ENCODE measurements around the gene LAMC2.
"Not testable (repeated sequence)": the region's sequence is repeated elsewhere in the genome, so short reads cannot be mapped to it uniquely, and the experiment has no call there.

The LAMC2 gene

GRCh38 chr1:183185941-183186490, at the start of gene LAMC2:
LAMC2 (plus strand) TSS chr1:183186264; CDS start chr1:183186353, 89 bp downstream.
- peak; percentile 52 for DNase-seq

DNA sequence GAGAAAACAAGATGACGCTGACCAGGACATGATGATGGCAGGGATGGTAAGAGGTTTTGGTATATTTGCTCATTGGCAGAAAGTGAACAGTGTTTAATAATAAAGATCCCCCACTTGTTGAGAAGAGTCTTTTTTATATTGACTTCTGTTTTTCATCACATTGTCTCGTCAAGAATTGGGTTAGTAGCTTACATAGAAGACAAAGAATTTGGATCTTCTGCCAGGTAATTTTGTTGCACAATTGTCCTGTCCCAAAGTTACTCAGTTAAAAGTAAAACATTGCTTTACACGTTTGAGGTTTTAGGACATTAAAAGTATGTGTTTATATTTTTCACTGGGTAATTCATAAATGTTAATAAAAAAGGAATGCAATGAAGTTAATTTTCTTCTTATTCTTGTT, 48.3 kb upstream of the LAMC2 start:
- no peak for DNase-seq

- DNase-seq, result no peak
Observed at GRCh38 chr1:183138301-183138700, 47.8 kb upstream of the LAMC2 start.

- DNase-seq, result no peak
Observed at GRCh38 chr1:183139281-183139942, 46.7 kb upstream of the LAMC2 start.

DNA sequence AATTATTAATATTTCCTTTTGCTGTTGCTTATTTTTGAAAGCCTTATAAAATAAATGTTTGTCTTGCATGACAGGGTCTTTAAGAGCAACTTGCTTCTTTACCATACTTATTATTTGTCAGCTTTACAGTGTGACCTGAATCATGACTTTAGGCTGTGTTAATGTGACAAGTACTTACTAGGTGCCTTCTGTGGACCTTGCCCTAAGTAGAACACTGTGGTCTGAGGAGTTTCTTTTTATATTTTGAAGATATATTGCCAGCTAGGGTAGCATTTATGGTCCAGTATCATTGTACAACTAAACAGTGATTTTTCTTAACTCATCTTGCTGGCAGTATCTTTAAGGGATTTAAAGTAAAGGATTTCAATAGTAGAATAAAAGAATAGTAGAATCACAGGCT, 45.4 kb upstream of the LAMC2 start:
- no peak for DNase-seq

DNA sequence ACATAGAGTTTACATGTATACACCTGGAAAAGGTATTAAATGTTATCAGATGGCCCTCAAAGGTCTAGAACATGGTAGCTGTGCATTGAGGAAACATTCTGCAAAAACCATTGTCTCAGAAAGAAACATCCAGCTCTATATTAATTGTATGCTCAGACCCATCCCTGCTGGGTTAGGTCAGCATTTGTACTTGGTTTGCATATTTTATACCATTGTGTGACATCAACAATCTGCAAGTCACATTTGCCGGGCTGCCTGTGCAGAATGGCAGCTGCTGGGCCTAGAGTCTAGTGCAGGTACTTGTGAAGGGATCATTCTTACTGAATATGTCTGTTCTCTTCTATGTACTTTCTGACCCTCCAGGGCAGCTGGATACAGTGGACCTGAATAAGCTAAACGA, 43.9 kb upstream of the LAMC2 start:
- no peak for DNase-seq

DNA sequence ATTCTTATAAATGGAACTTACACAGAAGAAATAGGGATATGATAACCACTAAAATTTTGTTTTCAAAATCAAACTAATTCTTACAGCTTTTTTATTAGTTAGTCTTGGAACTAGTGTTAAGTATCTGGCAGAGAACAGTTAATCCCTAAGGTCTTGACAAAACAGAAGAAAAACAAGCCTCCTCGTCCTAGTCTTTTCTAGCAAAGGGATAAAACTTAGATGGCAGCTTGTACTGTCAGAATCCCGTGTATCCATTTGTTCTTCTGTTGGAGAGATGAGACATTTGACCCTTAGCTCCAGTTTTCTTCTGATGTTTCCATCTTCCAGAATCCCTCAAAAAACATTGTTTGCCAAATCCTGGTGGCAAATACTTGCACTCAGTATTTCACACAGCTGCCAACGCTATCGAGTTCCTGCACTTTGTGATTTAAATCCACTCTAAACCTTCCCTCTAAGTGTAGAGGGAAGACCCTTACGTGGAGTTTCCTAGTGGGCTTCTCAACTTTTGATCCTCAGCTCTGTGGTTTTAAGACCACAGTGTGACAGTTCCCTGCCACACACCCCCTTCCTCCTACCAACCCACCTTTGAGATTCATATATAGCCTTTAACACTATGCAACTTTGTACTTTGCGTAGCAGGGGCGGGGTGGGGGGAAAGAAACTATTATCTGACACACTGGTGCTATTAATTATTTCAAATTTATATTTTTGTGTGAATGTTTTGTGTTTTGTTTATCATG, 42.3 kb upstream of the LAMC2 start:
- no peak for DNase-seq

GRCh38 chr1:183144752-183145151, 41.3 kb upstream of the LAMC2 start:
- no peak for DNase-seq

- DNase-seq, result no peak
Observed at GRCh38 chr1:183147735-183148134, 38.3 kb upstream of the LAMC2 start.

DNA sequence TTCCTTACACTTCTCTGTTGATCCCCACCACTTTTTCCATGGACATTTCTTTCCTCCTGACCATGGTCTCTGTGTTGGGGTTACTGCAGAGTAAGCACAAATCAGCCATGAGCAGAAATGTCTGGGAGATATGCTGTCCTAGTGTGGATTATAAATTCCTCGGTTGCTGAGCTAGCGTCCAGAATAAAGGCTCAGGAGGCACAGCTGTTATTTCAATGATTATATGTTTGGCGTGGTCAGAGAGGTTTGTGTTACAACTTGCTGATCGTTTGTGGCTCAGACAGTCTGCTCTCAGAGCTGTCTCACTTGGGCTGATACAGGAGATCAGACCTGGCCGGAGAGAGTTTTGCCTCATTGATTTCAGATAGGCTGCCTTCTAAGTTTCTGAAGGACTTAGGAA, 37.5 kb upstream of the LAMC2 start:
- no peak for DNase-seq

- no peak for DNase-seq
Observed at GRCh38 chr1:183149273-183149672, 36.8 kb upstream of the LAMC2 start.

DNA sequence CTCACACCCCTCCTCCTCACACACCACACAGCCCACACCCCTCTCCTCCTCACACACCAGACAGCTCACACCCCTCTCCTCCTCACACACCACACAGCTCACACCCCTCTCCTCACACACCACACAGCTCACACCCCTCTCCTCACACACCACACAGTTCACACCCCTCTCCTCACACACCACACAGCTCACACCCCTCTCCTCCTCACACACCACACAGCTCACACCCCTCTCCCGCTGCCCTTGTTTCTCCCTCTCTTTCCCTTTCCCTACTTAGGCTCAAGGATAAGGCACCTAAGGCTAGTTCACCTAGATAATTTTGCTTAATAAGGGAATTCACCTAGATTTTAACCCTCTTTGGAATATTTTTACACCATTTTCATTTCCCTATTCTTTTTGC, 36.0 kb upstream of the LAMC2 start:
- not testable (repeated sequence) for DNase-seq

DNA sequence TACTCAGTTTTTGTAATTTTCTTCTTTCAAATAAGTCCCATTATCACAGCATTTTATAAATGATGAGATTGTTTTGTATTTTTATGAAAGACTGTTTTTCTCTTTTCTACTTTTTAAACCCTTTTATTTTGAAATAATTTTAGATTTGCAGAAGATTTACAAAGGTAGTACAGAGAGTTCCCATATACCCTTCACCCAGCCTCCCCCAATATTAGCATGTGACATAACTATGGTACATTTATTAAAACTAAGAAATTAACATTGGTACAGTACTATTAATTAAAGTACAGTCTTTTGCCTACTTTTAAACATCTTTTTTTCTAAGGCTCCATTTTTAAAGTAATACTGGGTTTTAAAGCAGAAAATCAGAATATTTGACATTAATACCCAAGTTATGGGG, 35.6 kb upstream of the LAMC2 start:
- no peak for DNase-seq

- DNase-seq, result no peak
Observed at GRCh38 chr1:183152180-183152579, 33.9 kb upstream of the LAMC2 start.

- no peak for DNase-seq
Observed at GRCh38 chr1:183155939-183156338, 30.1 kb upstream of the LAMC2 start.

DNA sequence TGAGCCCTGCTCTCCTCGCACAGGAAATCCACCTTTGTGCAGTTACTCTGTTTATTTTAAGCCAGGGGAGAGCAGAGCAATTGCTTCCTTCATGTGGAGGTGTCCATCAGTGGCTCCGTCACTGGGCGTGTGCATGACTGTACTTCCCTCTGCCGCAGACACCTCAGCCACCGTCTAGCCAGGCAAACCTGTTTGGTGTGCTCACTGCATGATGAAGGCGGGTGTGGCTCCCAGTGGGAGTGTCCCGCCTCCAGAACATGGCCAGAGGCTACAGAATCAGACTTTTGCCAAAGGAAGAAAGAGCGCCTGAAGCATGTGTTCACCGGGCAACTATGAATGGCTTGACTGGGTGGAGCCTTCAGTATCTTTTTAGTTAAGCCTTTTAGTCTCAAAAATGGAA, 26.1 kb upstream of the LAMC2 start:
- DNase-seq, result no peak

DNA sequence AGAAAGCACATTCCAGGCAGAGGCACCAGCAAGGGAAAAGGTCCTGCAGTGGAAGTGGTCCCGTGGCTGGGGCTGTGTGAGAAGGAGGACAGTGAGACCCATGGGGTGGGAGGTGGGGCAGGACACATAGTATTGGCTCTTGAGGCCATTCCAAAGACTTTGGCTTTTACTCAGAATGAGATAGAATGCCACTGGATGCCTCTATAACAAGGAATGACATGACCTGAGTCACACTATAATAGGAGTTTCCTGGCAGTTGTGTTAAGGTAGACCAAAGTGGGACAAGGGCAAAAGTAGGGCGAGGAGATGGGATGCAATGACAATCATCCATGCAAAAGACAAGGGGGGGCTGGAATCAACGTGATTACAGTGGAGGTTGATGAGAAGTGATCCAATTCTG, 24.7 kb upstream of the LAMC2 start:
- no peak for DNase-seq

DNA sequence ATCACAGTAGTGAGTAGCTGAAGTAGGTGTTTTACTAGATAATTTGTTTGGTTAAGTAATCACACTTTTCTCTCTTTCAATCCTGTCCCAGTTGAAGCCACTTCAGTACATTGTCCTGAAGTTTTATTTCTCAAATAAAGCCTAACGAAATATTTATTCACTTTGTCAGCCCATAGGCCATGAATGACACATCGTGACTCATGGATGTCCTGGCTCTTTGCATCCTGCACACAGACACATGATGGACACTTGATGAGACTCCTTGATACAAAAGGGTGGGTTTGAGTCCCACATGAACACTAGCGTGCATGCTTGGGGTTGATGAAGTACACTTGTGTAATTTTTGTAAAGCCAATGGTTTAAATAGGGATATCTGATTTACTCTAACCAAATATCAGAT, 22.7 kb upstream of the LAMC2 start:
- no peak for DNase-seq

GRCh38 chr1:183164340-183164739, 21.7 kb upstream of the LAMC2 start:
- no peak for DNase-seq

GRCh38 chr1:183164963-183165362, 21.1 kb upstream of the LAMC2 start:
- no peak for DNase-seq

- DNase-seq, result no peak
Observed at GRCh38 chr1:183165456-183165855, 20.6 kb upstream of the LAMC2 start.

DNA sequence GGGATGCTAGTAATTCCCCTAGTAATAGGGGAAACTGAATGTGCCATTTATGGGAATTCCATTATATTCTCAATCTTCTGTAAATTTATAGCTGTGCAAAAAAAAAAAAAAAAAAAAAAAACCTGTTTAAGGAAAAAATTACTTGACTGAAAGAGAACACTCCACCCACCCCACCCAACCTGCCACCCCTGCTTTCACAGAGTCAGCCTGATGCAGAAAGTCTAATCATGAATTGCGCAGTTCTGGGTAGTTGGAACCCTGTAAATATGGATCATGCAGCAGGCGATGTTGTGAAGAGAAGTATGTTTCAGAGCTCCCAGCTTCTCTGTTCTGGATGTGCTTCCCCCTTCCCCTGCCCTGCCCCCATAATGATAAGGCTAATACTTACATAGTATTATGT, 19.6 kb upstream of the LAMC2 start:
- DNase-seq, result no peak

DNA sequence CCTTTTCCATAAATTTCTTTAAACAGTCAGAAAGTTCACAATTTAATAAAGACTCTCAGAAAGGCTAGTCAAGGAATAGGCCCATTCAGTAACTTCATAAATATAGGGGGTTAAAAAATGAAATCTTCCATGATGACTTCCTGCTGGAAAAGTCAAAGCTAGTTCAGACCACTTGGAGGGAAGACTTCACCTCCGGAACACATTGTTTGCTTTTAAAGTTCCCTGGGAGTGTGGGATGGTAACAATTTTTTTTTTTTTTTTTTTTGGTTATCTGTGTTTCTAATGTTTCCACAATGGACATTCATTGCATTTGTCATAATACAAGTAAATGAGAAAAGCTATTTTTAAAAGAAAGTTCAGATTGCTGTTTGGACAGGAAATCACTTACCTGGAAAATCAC, 18.4 kb upstream of the LAMC2 start:
- DNase-seq, result no peak

- DNase-seq, result no peak
Observed at GRCh38 chr1:183168308-183168707, 17.8 kb upstream of the LAMC2 start.

DNA sequence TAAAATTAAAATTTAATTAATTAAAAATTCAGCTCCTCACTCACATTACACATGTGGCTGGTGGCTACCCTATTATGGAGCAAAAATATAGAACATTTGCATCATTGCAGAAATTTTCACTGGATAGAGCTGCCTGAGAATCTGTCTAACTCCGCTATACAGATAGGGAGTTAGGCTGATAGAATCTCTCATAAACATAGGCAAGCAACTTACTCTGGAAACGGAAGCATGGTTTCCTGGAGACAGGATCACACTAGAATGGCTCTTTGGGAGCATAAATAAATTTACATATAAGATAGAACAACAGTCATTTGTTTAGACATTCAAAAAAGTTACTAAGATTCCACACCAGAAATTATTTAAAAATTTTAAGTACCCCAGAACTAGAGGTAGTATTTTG, 12.2 kb upstream of the LAMC2 start:
- no peak for DNase-seq
